ENCODE measurements around the gene FRS2.
"Not testable (repeated sequence)": the region's sequence is repeated elsewhere in the genome, so short reads cannot be mapped to it uniquely, and the experiment has no call there.

The FRS2 gene

GRCh38 chr12:69585189-69586062 lies 115.2 kb downstream of the FRS2 start, which contains the start of gene CCT2:
TSS of gene CCT2 (plus strand) at chr12:69585459. CDS start at chr12:69585522, 63 bp downstream.
- DNase-seq, result peak; percentile 95

DNA sequence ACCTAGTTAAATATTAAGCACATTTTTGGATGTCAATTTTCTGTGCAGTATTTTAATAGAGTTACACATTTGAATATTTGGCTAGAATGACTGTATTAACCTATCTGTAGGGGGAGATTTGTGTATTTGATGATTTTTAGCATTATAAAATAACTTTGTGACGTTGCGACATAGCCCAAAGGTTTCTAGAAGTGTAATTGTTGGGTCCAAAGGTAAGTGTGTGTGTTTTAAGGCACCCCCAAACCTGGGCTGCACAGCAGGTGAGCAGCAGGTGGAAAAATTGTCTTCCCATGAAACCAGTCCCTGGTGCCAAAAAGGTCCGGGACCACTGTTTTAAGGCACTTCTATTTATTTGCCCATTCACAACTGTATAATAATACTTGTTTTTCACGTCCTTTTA lies 118.3 kb downstream of the FRS2 start:
- no peak for DNase-seq

DNA sequence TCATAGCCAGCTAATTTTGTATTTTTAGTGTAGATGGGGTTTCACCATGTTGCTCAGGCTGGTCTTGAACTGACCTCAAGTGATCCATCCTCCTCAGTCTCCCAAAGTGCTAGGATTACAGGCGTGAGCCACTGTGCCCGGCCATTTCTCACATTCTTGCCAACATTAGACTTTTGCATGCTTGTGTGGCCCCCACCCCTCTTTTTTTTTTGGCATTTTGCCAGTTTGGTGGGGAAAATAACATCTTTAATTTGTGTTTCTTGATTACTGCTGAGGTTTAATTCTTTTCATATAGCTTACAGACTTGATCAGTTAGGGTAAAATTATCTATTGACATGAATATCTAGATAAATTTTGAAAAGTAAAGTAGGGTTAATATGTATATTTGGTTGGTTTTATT lies 118.9 kb downstream of the FRS2 start:
- no peak for DNase-seq

GRCh38 chr12:69595689-69596088 lies 125.5 kb downstream of the FRS2 start:
- DNase-seq, result no peak

- no peak for DNase-seq
These were observed 128.1 kb downstream of the FRS2 start for GRCh38 chr12:69598174-69598753.

DNA sequence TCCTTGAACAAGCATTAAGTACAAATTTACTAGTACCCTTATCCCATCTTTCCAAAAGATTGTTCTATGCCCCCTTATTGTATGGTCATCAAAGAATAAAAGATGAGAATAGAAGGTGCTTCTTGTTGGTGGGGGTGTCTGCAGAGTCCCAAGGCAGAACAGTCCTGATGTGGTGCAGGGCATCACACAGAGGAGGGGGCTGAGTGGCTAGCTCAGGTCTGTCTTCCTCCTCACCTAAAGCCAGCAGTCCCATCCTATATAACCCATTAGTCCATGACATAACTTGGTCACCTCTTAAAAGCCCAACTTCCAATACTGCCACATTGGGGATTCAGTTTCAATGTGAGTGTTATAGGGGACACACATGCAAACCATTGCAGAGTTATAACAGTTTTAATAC lies 130.6 kb downstream of the FRS2 start:
- no peak for DNase-seq

DNA sequence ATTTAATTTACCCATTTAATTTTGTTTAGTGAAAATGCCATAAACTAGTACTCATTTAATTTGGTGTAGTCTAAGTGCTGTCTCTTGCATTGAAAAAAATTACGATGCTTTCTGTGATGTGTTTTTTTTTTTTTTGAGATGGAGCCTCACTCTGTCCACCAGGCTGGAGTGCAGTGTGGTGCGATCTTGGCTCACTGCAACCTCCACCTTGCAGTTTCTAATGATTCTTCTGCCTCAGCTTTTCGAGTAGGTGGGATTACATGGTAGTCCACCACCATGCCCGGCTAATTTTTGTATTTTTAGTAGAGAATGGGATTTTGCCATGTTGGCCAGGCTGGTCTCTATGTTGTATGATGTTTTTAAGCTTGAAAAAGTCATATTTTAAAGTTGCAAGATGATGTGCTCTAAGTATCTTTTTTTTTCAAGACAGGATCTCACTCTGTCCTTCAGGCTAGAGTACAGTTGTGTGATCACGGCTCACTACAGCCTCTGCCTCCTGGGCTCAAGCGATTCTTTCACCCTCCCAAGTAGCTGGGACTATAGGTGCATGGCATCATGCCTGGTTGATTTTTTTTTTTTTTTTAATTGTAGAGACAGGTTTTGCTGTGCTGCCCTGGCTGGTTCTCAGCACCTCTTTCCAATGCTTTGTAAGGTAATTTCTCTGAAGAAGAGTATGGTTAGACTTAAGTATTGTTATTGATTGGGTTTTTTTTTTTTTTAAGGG lies 131.9 kb downstream of the FRS2 start:
- no peak for DNase-seq

DNA sequence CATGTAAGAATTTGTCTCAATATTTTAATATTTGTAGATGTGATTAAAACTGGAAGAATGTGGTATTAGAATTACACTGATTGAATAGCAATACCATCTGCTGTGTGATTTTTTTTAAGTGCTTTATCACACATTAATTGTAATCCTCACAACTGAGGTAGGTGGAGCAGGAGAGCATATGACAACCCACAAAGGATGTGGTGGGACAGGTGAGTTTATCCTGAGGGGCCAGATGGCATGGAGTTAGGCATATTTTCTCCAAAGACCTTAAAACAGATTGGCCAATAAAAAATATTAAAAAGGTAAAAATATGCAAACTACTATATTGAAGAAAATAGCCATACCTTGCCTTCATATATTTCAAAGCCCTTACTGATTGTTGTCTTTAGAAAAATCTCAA lies 132.8 kb downstream of the FRS2 start:
- no peak for DNase-seq

GRCh38 chr12:69603556-69603955 lies 133.4 kb downstream of the FRS2 start:
- DNase-seq, result not testable (repeated sequence)

DNA sequence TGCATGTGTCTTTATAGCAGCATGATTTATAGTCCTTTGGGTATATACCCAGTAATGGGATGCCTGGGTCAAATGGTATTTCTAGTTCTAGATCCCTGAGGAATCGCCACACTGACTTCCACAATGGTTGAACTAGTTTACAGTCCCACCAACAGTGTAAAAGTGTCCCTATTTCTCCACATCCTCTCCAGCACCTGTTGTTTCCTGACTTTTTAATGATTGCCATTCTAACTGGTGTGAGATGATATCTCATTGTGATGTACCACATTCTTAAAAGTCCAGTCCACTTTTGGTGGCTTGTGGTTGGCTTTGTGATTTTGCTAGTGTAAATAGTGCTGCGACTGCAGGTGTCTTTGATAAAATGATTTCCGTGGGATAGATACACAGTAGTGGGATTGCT lies 134.1 kb downstream of the FRS2 start:
- not testable (repeated sequence) for DNase-seq

GRCh38 chr12:69608114-69608513 lies 137.9 kb downstream of the FRS2 start:
- DNase-seq, result peak; percentile 5

GRCh38 chr12:69610126-69610525 lies 139.9 kb downstream of the FRS2 start:
- no peak for DNase-seq

DNA sequence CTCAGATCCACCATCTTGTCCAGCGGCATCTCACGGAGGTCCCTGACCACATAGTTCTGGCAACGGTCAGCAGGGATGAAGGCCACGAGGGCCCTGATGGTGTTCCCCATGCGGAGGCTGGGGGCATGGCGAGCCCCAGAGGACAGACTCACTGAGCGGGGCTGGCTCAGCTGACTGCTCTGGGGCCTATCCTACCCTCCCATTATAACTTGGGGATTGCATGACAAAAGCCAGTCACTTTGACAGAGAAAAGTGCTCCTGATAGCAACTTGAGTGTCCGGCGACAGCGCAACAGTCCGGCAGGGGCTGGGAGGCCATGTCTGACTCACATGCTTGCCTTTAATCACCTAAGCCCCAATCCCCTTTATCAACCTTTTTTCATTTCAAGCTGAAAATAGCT lies 140.5 kb downstream of the FRS2 start, which contains the start of gene LRRC10:
TSS of gene LRRC10 (minus strand) at position 179 of the 400 bp plus-strand sequence. CDS start at position 110, 69 bp downstream.
- no peak for DNase-seq

DNA sequence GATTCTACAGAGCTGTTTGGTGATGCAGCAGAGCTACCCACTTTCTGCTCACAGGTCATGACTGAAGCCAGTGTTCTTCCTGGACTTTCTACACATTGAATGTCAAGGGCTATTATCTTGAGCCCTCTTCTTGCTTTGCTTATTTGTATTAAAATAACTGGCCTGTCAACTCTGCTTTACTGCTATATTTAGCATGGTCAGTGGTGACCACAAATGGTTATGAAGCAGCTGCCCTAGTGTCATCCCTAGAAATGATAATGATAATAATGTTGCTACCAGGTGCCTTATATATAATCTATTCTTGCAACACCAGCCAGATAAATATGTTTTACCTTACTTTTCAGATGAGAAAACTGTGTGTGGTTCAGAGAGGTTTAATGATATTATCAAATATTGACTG lies 143.2 kb downstream of the FRS2 start:
- no peak for DNase-seq

GRCh38 chr12:69616025-69616424 lies 145.8 kb downstream of the FRS2 start:
- DNase-seq, result no peak

DNA sequence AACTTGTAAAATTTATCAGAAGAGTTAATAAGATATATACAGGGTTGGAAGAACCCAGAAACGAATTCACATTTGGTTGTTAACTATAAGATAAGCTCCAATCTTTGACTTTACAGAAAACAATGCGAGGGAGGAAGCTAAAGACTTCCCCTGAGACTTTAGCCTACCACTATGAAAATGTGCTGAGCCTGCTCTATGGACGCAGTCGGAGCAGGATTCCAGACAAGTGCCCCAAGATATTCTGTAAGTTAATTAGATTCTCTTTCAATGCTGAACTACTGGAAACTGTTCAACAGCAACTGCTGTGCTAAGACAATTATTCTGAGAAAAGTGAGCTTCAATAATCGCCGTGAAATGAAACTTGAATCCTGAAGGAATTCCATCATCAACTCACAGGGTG lies 148.9 kb downstream of the FRS2 start:
- no peak for DNase-seq

GRCh38 chr12:69620077-69620476 lies 149.9 kb downstream of the FRS2 start:
- no peak for DNase-seq

- DNase-seq, result no peak
These were observed 150.7 kb downstream of the FRS2 start for GRCh38 chr12:69620921-69621320.

GRCh38 chr12:69621551-69621950 lies 151.4 kb downstream of the FRS2 start:
- DNase-seq, result no peak

DNA sequence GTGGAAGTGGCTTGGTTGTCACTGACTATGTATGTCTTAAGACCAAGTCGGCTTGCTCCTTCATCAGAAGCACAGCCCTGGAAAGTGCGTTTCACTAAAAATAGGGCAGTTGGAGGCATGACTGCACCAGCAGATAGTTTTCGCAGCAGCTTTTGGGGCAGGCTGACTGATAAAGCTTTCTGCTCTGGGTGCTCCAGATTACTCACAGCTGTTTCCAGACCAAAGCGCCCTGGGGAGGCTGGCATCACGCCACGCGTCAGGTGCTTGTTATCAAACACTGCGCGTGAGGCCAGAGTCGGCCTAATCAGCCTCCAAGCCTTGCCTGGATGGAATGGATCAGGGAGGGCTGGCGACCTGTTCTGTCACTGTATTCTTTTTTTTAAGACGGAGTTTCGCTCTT lies 153.8 kb downstream of the FRS2 start:
- no peak for DNase-seq

GRCh38 chr12:69627501-69627900 lies 157.3 kb downstream of the FRS2 start:
- no peak for DNase-seq
